IMR-90 (cell line): Measurements from ENCODE around the gene ANO1. TPM values are rescaled to one million over a fixed set of nuclear protein-coding genes. Genes with fewer than 3 reads are reported as not detected.

Source experiments
- ATAC-seq: fragments of 200-7000 bp; cut with Tn5 transposase; 2 replicates; pipeline ENCODE4 v1.9.1; 2020; ENCODE audit warnings: low read depth, mild to moderate bottlenecking, moderate library complexity
- BruUV-seq: library from RNA; stranded (reverse); fragments of 400-500 nt; replicated peaks from 2 replicates; lab custom pipeline; 2021; lab: Mats Ljungman, UMichigan
- CTCF ChIA-PET: fragments of 300-600 bp; formaldehyde crosslinking; extraction: SDS; loops from one replicate; lab custom pipeline; 2021; ENCODE audit warnings: antibody characterized with exemption; lab: Yijun Ruan, JAX
- POLR2A ChIA-PET: fragments of 300-600 bp; sonication (Branson Sonifier 250); formaldehyde crosslinking; loops from one replicate; lab custom pipeline; 2022; ENCODE audit warnings: antibody characterized with exemption; ENCODE audit not compliant: unreplicated experiment; lab: Charles Lee
- DNase-seq: peaks from one replicate; pipeline ENCODE4 v3.0.0; 2013
- H2AFZ ChIP-seq: replicated peaks from 2 replicates; pipeline ENCODE3; 2013; ENCODE audit warnings: low read length, mild to moderate bottlenecking; ENCODE audit not compliant: poor library complexity
- H2AK5ac ChIP-seq: 2 replicates; pipeline ENCODE4 v1.6.1; 2013; ENCODE audit warnings: low read depth, low read length, inconsistent platforms
- H2AK9ac ChIP-seq: replicated peaks from 2 replicates; pipeline ENCODE3; 2013; ENCODE audit warnings: mild to moderate bottlenecking, low read depth, low read length, moderate library complexity; ENCODE audit not compliant: poor library complexity
- H2BK120ac ChIP-seq: 2 replicates; pipeline ENCODE4 v1.6.1; 2013; ENCODE audit warnings: low read depth, low read length, inconsistent platforms
- H2BK15ac ChIP-seq: 3 replicates; pipeline ENCODE4 v1.6.1; 2013; ENCODE audit warnings: low read depth, low read length, inconsistent platforms
- H2BK20ac ChIP-seq: 2 replicates; pipeline ENCODE4 v1.6.1; 2013; ENCODE audit warnings: low read depth, mild to moderate bottlenecking, inconsistent platforms, low read length, moderate library complexity
- H2BK5ac ChIP-seq: 2 replicates; pipeline ENCODE4 v1.6.1; 2013; ENCODE audit warnings: mild to moderate bottlenecking, low read depth, low read length, inconsistent platforms; ENCODE audit not compliant: poor library complexity, severe bottlenecking
- H3K14ac ChIP-seq: replicated peaks from 2 replicates; pipeline ENCODE4 v1.6.1; 2013; ENCODE audit warnings: low read depth, low read length, inconsistent platforms
- H3K18ac ChIP-seq: 2 replicates; pipeline ENCODE4 v1.6.1; 2013; ENCODE audit warnings: low read depth, low read length, control low read depth
- H3K23ac ChIP-seq: 2 replicates; pipeline ENCODE4 v1.6.1; 2013; ENCODE audit warnings: low read depth, low read length, inconsistent platforms
- H3K27ac ChIP-seq: 2 replicates; pipeline ENCODE4 v1.5.1; 2013; ENCODE audit warnings: mild to moderate bottlenecking, control low read depth, low read length; ENCODE audit not compliant: insufficient read depth
- H3K27me3 ChIP-seq: 2 replicates; pipeline ENCODE4 v1.6.1; 2013; ENCODE audit warnings: low read length; ENCODE audit not compliant: control insufficient read depth, insufficient read depth
- H3K36me3 ChIP-seq: 2 replicates; pipeline ENCODE4 v1.6.1; 2013; ENCODE audit warnings: low read length, mixed read lengths; ENCODE audit not compliant: control insufficient read depth, insufficient read depth
- H3K4ac ChIP-seq: 2 replicates; pipeline ENCODE4 v1.6.1; 2013; ENCODE audit warnings: low read depth, low read length, inconsistent platforms
- H3K4me1 ChIP-seq: 2 replicates; pipeline ENCODE4 v1.6.1; 2013; ENCODE audit warnings: low read length, mixed read lengths; ENCODE audit not compliant: control insufficient read depth, insufficient read depth
- H3K4me2 ChIP-seq: 2 replicates; pipeline ENCODE4 v1.6.1; 2013; ENCODE audit warnings: low read depth, mild to moderate bottlenecking, control low read depth, low read length, moderate library complexity
- H3K4me3 ChIP-seq: 2 replicates; pipeline ENCODE4 v1.5.1; 2013; ENCODE audit warnings: low read depth, mild to moderate bottlenecking, control low read depth, low read length, moderate library complexity; ENCODE audit not compliant: insufficient read depth
- H3K56ac ChIP-seq: 2 replicates; pipeline ENCODE4 v1.6.1; 2013; ENCODE audit warnings: low read length, inconsistent platforms; ENCODE audit not compliant: insufficient read depth; ENCODE audit errors: extremely low read depth
- H3K79me1 ChIP-seq, 2 experiments: 2 replicates each; pipeline ENCODE4 v1.6.1; 2013; ENCODE audit warnings: low read length in 2 of 2, inconsistent platforms in 1 of 2, low read depth in 1 of 2
- H3K9ac ChIP-seq: 2 replicates; pipeline ENCODE4 v1.6.1; 2013; ENCODE audit warnings: low read depth, low read length, control low read depth
- H3K9me1 ChIP-seq: 2 replicates; pipeline ENCODE4 v1.6.1; 2013; ENCODE audit warnings: low read length, inconsistent platforms; ENCODE audit not compliant: insufficient read depth
- H3K9me3 ChIP-seq: 2 replicates; pipeline ENCODE4 v1.6.1; 2013; ENCODE audit warnings: low read length; ENCODE audit not compliant: control insufficient read depth, insufficient read depth
- H4K20me1 ChIP-seq: 2 replicates; pipeline ENCODE4 v1.6.1; 2013; ENCODE audit warnings: low read length, inconsistent platforms; ENCODE audit not compliant: insufficient read depth
- H4K5ac ChIP-seq: 2 replicates; pipeline ENCODE4 v1.6.1; 2013; ENCODE audit warnings: mild to moderate bottlenecking, low read depth, low read length, control low read depth
- H4K8ac ChIP-seq, 2 experiments: 2 replicates each; pipeline ENCODE4 v1.6.1; 2013; ENCODE audit warnings: low read depth in 2 of 2, low read length in 2 of 2, control low read depth in 1 of 2, inconsistent platforms in 1 of 2
- H4K91ac ChIP-seq: 2 replicates; pipeline ENCODE4 v1.6.1; 2013; ENCODE audit warnings: low read depth, low read length, inconsistent platforms; ENCODE audit not compliant: insufficient read depth
- CHD1 ChIP-seq: IDR thresholded peaks from 2 replicates; pipeline ENCODE4 v1.6.1; 2012; ENCODE audit warnings: low read depth, low read length, improper control_type of control experiment
- FOS ChIP-seq: fragments of 150-350 bp; IDR thresholded peaks from 2 replicates; pipeline ENCODE4 v1.6.1; 2016; ENCODE audit warnings: low read depth, low read length
- MAFK ChIP-seq: IDR thresholded peaks from 2 replicates; pipeline ENCODE4 v1.6.1; 2012; ENCODE audit warnings: low read depth, low read length, improper control_type of control experiment
- MAZ ChIP-seq: IDR thresholded peaks from 2 replicates; pipeline ENCODE4 v1.6.1; 2012; ENCODE audit warnings: low read depth, mild to moderate bottlenecking, low read length, improper control_type of control experiment, moderate library complexity, borderline replicate concordance
- NFE2L2 ChIP-seq: fragments of 150-350 bp; IDR thresholded peaks from 2 replicates; pipeline ENCODE4 v1.6.1; 2016; ENCODE audit warnings: low read depth, mild to moderate bottlenecking, low read length
- POLR2A ChIP-seq: IDR thresholded peaks from 2 replicates; pipeline ENCODE4 v1.6.1; 2012; ENCODE audit warnings: mild to moderate bottlenecking, low read depth, low read length
- RCOR1 ChIP-seq: IDR thresholded peaks from 2 replicates; pipeline ENCODE4 v1.6.1; 2012; ENCODE audit warnings: mild to moderate bottlenecking, low read length, improper control_type of control experiment; ENCODE audit not compliant: insufficient replicate concordance
- RFX5 ChIP-seq: IDR thresholded peaks from 2 replicates; pipeline ENCODE4 v1.8.0; 2012; ENCODE audit warnings: low read depth, mild to moderate bottlenecking, low read length, moderate library complexity
- SMC3 ChIP-seq: fragments of 150-350 bp; IDR thresholded peaks from 2 replicates; pipeline ENCODE4 v1.6.1; 2016; ENCODE audit warnings: low read depth, mild to moderate bottlenecking, antibody characterized with exemption, low read length, moderate library complexity
- WGBS, 2 experiments: methylation state at CpG; one replicate each; pipeline versions ENCODE4 v1.1.5 to v1.1.7; 2013; ENCODE audit warnings: missing lambda C conversion rate in 2 of 2; ENCODE audit not compliant: insufficient read length in 1 of 2; ENCODE audit errors: extremely low coverage in 2 of 2; 5-methylcytosine and 5-hydroxymethylcytosine counted together
- dilution Hi-C: fragments of 300-500 bp; cut with HindIII; formaldehyde crosslinking; loops from one replicate; pipeline ENCODE4 v1.14.3; 2018; ENCODE audit warnings: low sequenced_read_pairs; ENCODE audit not compliant: unreplicated experiment
- in situ Hi-C: fragments of 300-500 bp; cut with MboI; formaldehyde crosslinking; loops from 3 replicates; pipeline ENCODE4 v1.14.3; 2019; ENCODE audit warnings: low sequenced_read_pairs, inconsistent platforms, mixed read lengths
- intact Hi-C: fragments of 100-400 bp; cut with micrococcal nuclease; formaldehyde crosslinking; loops from 2 replicates; pipeline ENCODE4 v1.10.0; 2022
- polyA plus RNA-seq, 3 experiments: library from polyadenylated mRNA; depleted of rRNA; stranded (reverse); fragments of >200 nt; gene quantifications; 2 replicates each; pipeline ENCODE4 v1.2.3, GENCODE V29; 2012; ENCODE audit warnings: low replicate concordance in 1 of 3
- total RNA-seq: library from RNA; depleted of rRNA; stranded (reverse); fragments of >200 nt; gene quantifications from 2 replicates; pipeline ENCODE4 v1.2.3, GENCODE V29; 2012
- TF ChIP-seq, protein P1 (sequence below): conservative IDR thresholded peaks from 2 replicates; pipeline ENCODE4 v1.5.1; 2012; ENCODE audit warnings: mild to moderate bottlenecking, low read depth, low read length, improper control_type of control experiment
- TF ChIP-seq, protein P2 (sequence below): fragments of 150-350 bp; IDR thresholded peaks from 2 replicates; pipeline ENCODE4 v1.6.1; 2016; ENCODE audit warnings: low read depth, mild to moderate bottlenecking, low read length, moderate library complexity, borderline replicate concordance
- TF ChIP-seq, protein P3 (sequence below): fragments of 150-350 bp; IDR thresholded peaks from 2 replicates; pipeline ENCODE4 v1.6.1; 2017; ENCODE audit warnings: mild to moderate bottlenecking, antibody characterized with exemption, low read length, low read depth

ANO1 gene
- total and polyA plus RNA-seq, 2 of the 4 experiments (the other 2 are of a cell fraction) = 4.1 to 10.7 TPM

DNA sequence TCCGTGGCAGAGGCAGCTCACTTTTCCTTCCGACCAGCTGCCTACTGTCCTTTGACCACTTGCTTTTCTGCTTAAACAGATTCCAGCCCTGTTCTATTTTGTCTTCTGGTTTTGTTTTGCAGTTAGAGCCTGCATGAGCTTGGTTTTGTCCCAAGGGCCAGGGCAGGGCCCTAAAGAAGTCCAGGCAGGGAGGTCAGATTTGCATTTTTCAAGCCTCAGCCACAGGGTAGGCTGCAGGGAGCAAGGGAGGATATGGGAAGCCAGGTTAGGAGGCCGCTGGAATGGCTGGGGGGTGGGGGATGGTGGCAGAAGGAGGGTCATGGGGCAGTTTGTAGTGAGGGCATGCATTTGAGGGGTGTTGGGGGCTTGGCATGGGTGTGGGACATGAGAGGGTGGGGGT is 148.1 kb downstream of the ANO1 start:
- TF ChIP-seq NFE2L2 (no peak), RFX5 (no peak), SMC3 (no peak), MAFK (no peak), CHD1 (no peak), RCOR1 (no peak), POLR2A (no peak), FOS (no peak), MAZ (no peak)
- TF ChIP-seq, protein P1, sequence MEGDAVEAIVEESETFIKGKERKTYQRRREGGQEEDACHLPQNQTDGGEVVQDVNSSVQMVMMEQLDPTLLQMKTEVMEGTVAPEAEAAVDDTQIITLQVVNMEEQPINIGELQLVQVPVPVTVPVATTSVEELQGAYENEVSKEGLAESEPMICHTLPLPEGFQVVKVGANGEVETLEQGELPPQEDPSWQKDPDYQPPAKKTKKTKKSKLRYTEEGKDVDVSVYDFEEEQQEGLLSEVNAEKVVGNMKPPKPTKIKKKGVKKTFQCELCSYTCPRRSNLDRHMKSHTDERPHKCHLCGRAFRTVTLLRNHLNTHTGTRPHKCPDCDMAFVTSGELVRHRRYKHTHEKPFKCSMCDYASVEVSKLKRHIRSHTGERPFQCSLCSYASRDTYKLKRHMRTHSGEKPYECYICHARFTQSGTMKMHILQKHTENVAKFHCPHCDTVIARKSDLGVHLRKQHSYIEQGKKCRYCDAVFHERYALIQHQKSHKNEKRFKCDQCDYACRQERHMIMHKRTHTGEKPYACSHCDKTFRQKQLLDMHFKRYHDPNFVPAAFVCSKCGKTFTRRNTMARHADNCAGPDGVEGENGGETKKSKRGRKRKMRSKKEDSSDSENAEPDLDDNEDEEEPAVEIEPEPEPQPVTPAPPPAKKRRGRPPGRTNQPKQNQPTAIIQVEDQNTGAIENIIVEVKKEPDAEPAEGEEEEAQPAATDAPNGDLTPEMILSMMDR = no peak
- TF ChIP-seq, protein P2, sequence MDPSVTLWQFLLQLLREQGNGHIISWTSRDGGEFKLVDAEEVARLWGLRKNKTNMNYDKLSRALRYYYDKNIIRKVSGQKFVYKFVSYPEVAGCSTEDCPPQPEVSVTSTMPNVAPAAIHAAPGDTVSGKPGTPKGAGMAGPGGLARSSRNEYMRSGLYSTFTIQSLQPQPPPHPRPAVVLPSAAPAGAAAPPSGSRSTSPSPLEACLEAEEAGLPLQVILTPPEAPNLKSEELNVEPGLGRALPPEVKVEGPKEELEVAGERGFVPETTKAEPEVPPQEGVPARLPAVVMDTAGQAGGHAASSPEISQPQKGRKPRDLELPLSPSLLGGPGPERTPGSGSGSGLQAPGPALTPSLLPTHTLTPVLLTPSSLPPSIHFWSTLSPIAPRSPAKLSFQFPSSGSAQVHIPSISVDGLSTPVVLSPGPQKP = no peak
- TF ChIP-seq, protein P3, sequence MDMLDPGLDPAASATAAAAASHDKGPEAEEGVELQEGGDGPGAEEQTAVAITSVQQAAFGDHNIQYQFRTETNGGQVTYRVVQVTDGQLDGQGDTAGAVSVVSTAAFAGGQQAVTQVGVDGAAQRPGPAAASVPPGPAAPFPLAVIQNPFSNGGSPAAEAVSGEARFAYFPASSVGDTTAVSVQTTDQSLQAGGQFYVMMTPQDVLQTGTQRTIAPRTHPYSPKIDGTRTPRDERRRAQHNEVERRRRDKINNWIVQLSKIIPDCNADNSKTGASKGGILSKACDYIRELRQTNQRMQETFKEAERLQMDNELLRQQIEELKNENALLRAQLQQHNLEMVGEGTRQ = no peak
- H3K36me3 ChIP-seq = no peaks in the 10 kb centered on the region
- no peak overlapping the region for H3K9ac ChIP-seq
- no peak overlapping the region for H2BK120ac ChIP-seq
- no peak overlapping the region for H4K5ac ChIP-seq
- in situ Hi-C loops = no loop called here
- H3K79me1 ChIP-seq = no peaks in the 10 kb centered on the region
- no peaks in the 10 kb centered on the region for H3K9me1 ChIP-seq
- no peak overlapping the region for H2BK5ac ChIP-seq
- no peak overlapping the region for H3K4ac ChIP-seq
- intact Hi-C loops = no loop called here
- no peak overlapping the region for H3K27ac ChIP-seq
- no peak overlapping the region for H3K23ac ChIP-seq
- no peak overlapping the region for H3K14ac ChIP-seq
- no peak overlapping the region for H4K91ac ChIP-seq
- 0 out of 2 replicates have a peak, but pooled peaks cover 2% of the 10 kb centered on the region for H3K4me1 ChIP-seq
- no peak overlapping the region for H2AK5ac ChIP-seq
- H3K9me3 ChIP-seq = peaks cover under 1% of the 10 kb centered on the region; the same call in 1 of the 2 replicates
- H3K18ac ChIP-seq = no peak overlapping the region
- BruUV-seq = no TSS peak
- H3K4me3 ChIP-seq = no peak overlapping the region
- no peak overlapping the region for H3K4me2 ChIP-seq
- POLR2A ChIA-PET = no interaction called here
- no peak overlapping the region for H3K56ac ChIP-seq
- WGBS, 2 experiments = 57% methylated on average over 1 of the region's 3 CpGs; no CpG with 5 or more reads in 1 of the 2 experiments
- DNase-seq (no peak), ATAC-seq (no peak)
- H3K27me3 ChIP-seq = peaks cover 32% of the 10 kb centered on the region
- CTCF ChIA-PET = no interaction called here
- dilution Hi-C loops = no loop called here
- no peaks in the 10 kb centered on the region for H4K20me1 ChIP-seq
- H2AK9ac ChIP-seq = no peak overlapping the region
- H2AFZ ChIP-seq = no peak overlapping the region
- no peak overlapping the region for H2BK15ac ChIP-seq
- no peak overlapping the region for H4K8ac ChIP-seq
- H2BK20ac ChIP-seq = no peak overlapping the region
